K562 (cell line): ENCODE data around the gene LXN. TPM values are rescaled to one million over a fixed set of nuclear protein-coding genes. Genes with fewer than 3 reads are reported as not detected.

ENCODE experiments used
- EP400 ChIP-seq: fragments of 450-650 bp; IDR thresholded peaks from 2 replicates; pipeline ENCODE4 v1.6.1; 2017; ENCODE audit warnings: antibody characterized with exemption, mild to moderate bottlenecking, moderate library complexity
- HOMEZ ChIP-seq: fragments of 250-450 bp; sonication (Bioruptor Pico); IDR thresholded peaks from 2 replicates; pipeline ENCODE4 v1.4.0; 2020; ENCODE audit warnings: mild to moderate bottlenecking, moderate library complexity
- MIER1 ChIP-seq: fragments of 450-650 bp; IDR thresholded peaks from 2 replicates; pipeline ENCODE4 v1.6.1; 2016; ENCODE audit warnings: antibody characterized with exemption, mild to moderate bottlenecking, low read depth
- PATZ1 ChIP-seq: fragments of 250-450 bp; sonication (Bioruptor Pico); IDR thresholded peaks from 2 replicates; pipeline ENCODE4 v1.5.0; 2020; ENCODE audit warnings: mild to moderate bottlenecking, borderline replicate concordance
- PURB ChIP-seq: sonication (generic); formaldehyde crosslinking; IDR thresholded peaks from 2 replicates; pipeline ENCODE4 v1.9.0; 2021; ENCODE audit warnings: low read depth, mild to moderate bottlenecking, missing genetic modification reagents
- RAD51 ChIP-seq: fragments of 450-650 bp; IDR thresholded peaks from 2 replicates; pipeline ENCODE4 v1.7.1; 2016; ENCODE audit warnings: low read depth, mild to moderate bottlenecking, borderline replicate concordance
- RERE ChIP-seq: sonication (generic); formaldehyde crosslinking; IDR thresholded peaks from 2 replicates; pipeline ENCODE4 v1.8.0; 2023; ENCODE audit warnings: missing genetic modification reagents, mild to moderate bottlenecking, borderline replicate concordance
- SAP30 ChIP-seq: fragments of 200-600 bp; sonication (generic); IDR thresholded peaks from 2 replicates; pipeline ENCODE4 v1.6.1; 2012; ENCODE audit warnings: borderline replicate concordance, low read depth, mild to moderate bottlenecking, moderate library complexity, low read length, control low read depth, inconsistent platforms; ENCODE audit not compliant: insufficient read depth, poor library complexity, severe bottlenecking
- SETDB1 ChIP-seq: IDR thresholded peaks from one replicate; pipeline ENCODE4 v1.6.1; 2012; ENCODE audit warnings: low read length, control low read depth, inconsistent platforms
- SREBF1 ChIP-seq: fragments of 150-350 bp; IDR thresholded peaks from 2 replicates; pipeline ENCODE4 v1.6.1; 2014; ENCODE audit warnings: antibody characterized with exemption, low read depth, low read length, borderline replicate concordance
- SREBF2 ChIP-seq: sonication (generic); formaldehyde crosslinking; IDR thresholded peaks from 2 replicates; pipeline ENCODE4 v1.4.0; 2020; ENCODE audit warnings: mild to moderate bottlenecking, missing genetic modification reagents
- SRSF7 ChIP-seq: fragments of 200-400 bp; formaldehyde crosslinking; optimal IDR thresholded peaks from 2 replicates; pipeline ENCODE3; 2017; ENCODE audit warnings: mild to moderate bottlenecking, low read depth, low read length
- TFAM ChIP-seq: fragments of 250-450 bp; sonication (Bioruptor Pico); conservative IDR thresholded peaks from 2 replicates; pipeline ENCODE4 v1.5.0; 2021; ENCODE audit warnings: mild to moderate bottlenecking, moderate library complexity
- THRAP3 ChIP-seq: fragments of 450-650 bp; IDR thresholded peaks from 2 replicates; pipeline ENCODE4 v1.6.1; 2016; ENCODE audit warnings: mild to moderate bottlenecking, inconsistent platforms, borderline replicate concordance
- ZFPM2 ChIP-seq: fragments of 250-450 bp; sonication (Bioruptor Pico); IDR thresholded peaks from 2 replicates; pipeline ENCODE4 v1.5.1; 2022; ENCODE audit warnings: mild to moderate bottlenecking
- ZNF197 ChIP-seq: fragments of 200-800 bp; sonication (Bioruptor generic); IDR thresholded peaks from 2 replicates; pipeline ENCODE4 v1.6.1; 2016; ENCODE audit warnings: low read depth, missing genetic modification characterization, missing compliant biosample characterization
- ZNF436 ChIP-seq: fragments of 250-450, 450-650 bp; sonication (Bioruptor Pico); formaldehyde crosslinking; IDR thresholded peaks from 2 replicates; pipeline ENCODE4 v1.7.0; 2020; ENCODE audit warnings: mild to moderate bottlenecking
- ZNF511 ChIP-seq: sonication (generic); formaldehyde crosslinking; IDR thresholded peaks from 2 replicates; pipeline ENCODE4 v1.8.0; 2022; ENCODE audit warnings: mild to moderate bottlenecking, missing genetic modification reagents
- ZNF583 ChIP-seq: fragments of 250-450 bp; sonication (Bioruptor Pico); IDR thresholded peaks from 2 replicates; pipeline ENCODE4 v1.4.0; 2020
- polyA plus RNA-seq, 8 experiments: library from polyadenylated mRNA; depleted of rRNA in 4 of 8; stranded (reverse) in 5 of 8; unstranded in 3 of 8; fragments of >200 nt; fragmentation: Nextera tagmentation in 2 of 8; fragmentation: Illumina TruSeq in 1 of 8; extraction: Ambion mirVana in 2 of 8; extraction: Trizol in 1 of 8; gene quantifications; 2 replicates each; pipeline versions ENCODE4 v1.2.1 to v1.2.3, GENCODE V29; 2011 to 2014; ENCODE audit warnings: inconsistent platforms in 1 of 8, missing spikeins in 1 of 8
- total RNA-seq, 7 experiments: library from RNA; depleted of rRNA in 6 of 7; stranded (reverse); fragments of >200 nt in 6 of 7; fragmentation: Illumina TruSeq in 2 of 7; extraction: Trizol in 2 of 7; gene quantifications; 2 replicates each; pipeline versions ENCODE4 v1.2.1 to v1.2.3, GENCODE V29; 2011 to 2021; ENCODE audit warnings: low replicate concordance in 1 of 7

Gene LXN
- total and polyA plus RNA-seq, 9 of the 15 experiments (the other 6 are each of a cell fraction or from before 2014, with no cell fraction given), result 0.08 to 0.13 TPM; not detected in 7

GRCh38 chr3:158644345-158644908 is 28.0 kb downstream of the LXN start, which contains the start of gene GFM1 (continued):
- no peak; the same call in 1 of the 2 replicates for TF ChIP-seq RAD51
- TF ChIP-seq PATZ1 (CRISPR knock-in tag), result no peak
- no peak for TF ChIP-seq SRSF7
- TF ChIP-seq EP400, result peak; percentile 95
- peak; percentile 42; the same call in 1 of the 2 replicates for TF ChIP-seq ZNF511
- no peak for TF ChIP-seq RERE (CRISPR knock-in tag)
- no peak for TF ChIP-seq ZNF197
- TF ChIP-seq THRAP3, result no peak
- TF ChIP-seq SETDB1, result no peak
- TF ChIP-seq HOMEZ, result 0 out of 2 replicates have a peak, but pooled peaks have one; percentile 20
- TF ChIP-seq SAP30, result peak; percentile 98
- no peak for TF ChIP-seq ZNF436 (CRISPR knock-in tag)
- no peak for TF ChIP-seq ZFPM2
- no peak for TF ChIP-seq TFAM
- no peak for TF ChIP-seq MIER1
- TF ChIP-seq PURB (CRISPR knock-in tag), result no peak
- TF ChIP-seq SREBF1, result 0 out of 2 replicates have a peak, but pooled peaks have one; percentile 36
- no peak for TF ChIP-seq SREBF2 (CRISPR knock-in tag)
- no peak for TF ChIP-seq ZNF583 (CRISPR knock-in tag)
